Activated CD4-positive, alpha-beta T cell treated with anti-CD3 and anti-CD28 coated beads, Interleukin-2, amount 50 U/mL, for 4 hours (primary cell): Measurements from ENCODE around the gene OVOL1.

Experiments
- DNase-seq, 2 experiments: peaks; one replicate each; pipeline ENCODE4 v3.0.0-alpha.2; 2020

OVOL1 gene

DNA sequence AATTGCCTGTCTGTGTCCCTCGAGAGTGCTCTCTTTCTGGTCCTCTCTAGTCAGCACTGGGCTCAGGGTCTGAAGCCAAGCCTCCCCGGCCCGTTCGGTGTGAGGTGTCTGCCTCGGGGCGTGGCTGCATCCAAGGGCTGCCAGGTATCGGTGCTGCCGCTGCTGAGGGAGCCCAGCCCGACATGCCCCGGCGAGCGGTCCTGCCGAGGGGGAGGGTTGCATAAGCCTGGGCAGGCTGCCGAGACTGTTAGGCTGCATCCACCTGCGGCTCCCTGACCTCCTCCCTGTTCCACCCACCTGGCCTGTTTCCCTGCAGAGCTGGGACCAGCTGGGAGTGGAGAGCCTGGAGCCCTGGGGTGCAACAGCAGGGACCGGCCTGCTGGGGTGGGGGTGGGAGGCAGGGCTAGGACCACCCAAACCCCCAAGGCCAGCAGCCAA lies 6.3 kb downstream of the OVOL1 start:
- no peak for DNase-seq

GRCh38 chr11:65793625-65794400 lies 7.0 kb downstream of the OVOL1 start:
- DNase-seq: no peak

- no peak for DNase-seq
These were observed 8.0 kb downstream of the OVOL1 start for GRCh38 chr11:65794570-65795510.

GRCh38 chr11:65796726-65797601 lies 10.1 kb downstream of the OVOL1 start:
- DNase-seq: no peak

DNA sequence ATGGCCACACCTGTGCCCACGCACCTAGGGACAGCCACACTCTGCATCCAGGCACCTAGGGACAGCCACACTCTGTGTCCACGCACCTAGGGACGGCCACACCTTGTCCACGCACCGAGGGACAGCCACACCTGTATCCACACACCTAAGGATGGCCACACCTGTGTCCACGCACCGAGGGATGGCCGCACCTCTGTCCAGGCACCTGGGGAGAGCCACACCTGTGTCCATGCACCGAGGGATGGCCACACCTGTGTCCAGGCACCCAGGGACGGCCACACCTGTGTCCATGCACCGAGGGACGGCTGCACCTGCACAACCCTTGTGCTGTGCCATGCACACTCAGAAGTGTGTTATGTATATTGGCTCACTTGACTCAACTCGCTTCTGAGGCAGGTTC lies 10.8 kb downstream of the OVOL1 start:
- DNase-seq: no peak

GRCh38 chr11:65798882-65799281 lies 12.0 kb downstream of the OVOL1 start:
- no peak for DNase-seq

DNA sequence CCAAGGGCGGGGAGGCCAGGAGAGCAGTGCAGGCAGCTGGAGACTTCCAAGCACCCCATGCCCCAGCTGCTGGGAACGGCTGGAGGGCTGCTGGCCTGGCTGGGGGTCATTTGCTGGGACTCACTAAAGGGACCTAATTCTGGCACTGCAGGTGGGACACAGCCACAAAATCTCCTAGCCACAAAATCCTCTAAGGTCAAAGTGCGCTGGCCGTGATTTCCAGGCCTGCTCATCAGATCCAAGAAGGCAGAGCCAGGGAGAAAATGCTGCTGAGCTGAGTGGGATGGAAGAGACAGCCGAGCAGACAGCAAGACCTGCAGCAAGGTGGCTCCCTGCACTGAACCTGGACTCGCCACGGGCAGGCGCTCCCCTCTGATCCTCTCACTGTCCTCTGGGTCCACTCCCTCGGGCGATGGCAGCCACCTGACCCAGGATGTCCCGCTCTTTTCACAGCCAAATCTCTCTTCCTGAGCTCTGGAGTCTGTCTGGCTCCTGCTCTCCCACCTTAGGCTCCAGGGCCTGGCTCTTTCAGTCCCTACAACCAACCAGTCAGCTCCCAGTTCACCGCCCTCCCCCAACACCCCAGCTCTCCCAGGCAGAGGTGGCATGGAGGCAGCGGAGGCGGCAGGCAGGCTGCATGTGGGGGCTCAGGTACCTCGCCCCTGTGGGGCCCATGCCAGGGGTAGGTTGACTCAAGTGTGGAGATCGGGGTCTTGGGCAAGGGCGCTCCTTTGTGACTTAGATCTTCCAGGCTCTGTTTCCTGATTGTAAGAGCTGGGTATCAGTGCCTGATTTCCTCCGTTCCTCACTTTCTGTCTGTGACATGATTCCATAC lies 14.5 kb downstream of the OVOL1 start:
- DNase-seq: no peak

- DNase-seq: no peak
These were observed 16.0 kb downstream of the OVOL1 start for GRCh38 chr11:65802841-65803240.

- no peak for DNase-seq
These were observed 17.1 kb downstream of the OVOL1 start for GRCh38 chr11:65803797-65804492.

- DNase-seq: no peak
These were observed 20.1 kb downstream of the OVOL1 start for GRCh38 chr11:65806979-65807378.

GRCh38 chr11:65808744-65809341 lies 22.0 kb downstream of the OVOL1 start:
- DNase-seq: no peak

DNA sequence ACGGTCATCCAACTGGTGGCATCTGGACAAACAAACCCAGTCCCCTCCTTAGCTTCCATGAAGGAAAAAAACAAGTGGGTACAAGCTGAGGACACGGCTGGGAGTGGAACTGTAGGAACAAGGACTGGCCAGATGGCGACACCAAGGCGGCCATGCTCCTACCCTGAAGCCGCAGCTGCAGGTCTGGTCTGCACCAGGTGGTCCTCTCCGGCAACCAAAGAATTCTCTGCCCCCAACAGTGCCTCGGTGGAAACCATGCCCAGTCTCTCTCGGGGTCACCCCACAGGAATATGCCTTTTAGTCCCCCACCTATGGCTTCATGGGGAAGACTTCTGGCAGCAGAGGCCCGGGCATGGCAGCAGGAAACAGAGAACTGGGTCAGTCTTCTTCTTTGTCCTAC lies 22.6 kb downstream of the OVOL1 start:
- DNase-seq: no peak

- DNase-seq: no peak
These were observed 23.4 kb downstream of the OVOL1 start for GRCh38 chr11:65810046-65810868.

- DNase-seq: no peak
These were observed 25.1 kb downstream of the OVOL1 start for GRCh38 chr11:65811764-65812475.

GRCh38 chr11:65814131-65814985 lies 27.5 kb downstream of the OVOL1 start:
- DNase-seq: no peak

DNA sequence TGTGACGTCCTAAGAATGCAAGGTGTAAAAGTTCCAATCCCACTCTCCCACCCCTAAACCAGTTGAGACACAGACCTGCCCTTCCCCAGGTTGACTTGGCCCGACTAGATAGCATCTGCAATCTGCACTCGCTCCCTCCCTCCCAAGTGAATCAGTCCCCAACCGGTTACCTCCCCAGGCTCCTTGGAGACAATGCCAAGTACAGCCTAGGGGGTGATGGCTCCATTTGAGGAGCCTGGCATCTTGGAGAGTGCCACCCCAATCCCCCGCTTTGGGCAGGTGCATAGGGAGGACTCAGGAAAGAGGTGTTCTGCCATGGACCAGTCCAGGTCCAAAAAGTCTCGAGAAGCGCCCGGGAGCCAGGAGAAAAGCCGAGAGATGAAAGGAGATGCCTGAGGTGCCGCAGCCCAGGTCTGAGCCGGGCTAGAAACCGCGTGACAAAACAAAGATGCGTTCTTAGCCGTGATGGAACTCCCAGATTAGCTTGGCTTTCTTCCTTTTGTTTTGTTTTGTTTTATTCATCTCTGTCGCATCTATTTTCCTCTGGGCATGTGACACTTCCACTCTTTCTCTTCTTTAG lies 28.2 kb downstream of the OVOL1 start:
- no peak for DNase-seq

GRCh38 chr11:65816696-65817095 lies 29.8 kb downstream of the OVOL1 start:
- DNase-seq: no peak

DNA sequence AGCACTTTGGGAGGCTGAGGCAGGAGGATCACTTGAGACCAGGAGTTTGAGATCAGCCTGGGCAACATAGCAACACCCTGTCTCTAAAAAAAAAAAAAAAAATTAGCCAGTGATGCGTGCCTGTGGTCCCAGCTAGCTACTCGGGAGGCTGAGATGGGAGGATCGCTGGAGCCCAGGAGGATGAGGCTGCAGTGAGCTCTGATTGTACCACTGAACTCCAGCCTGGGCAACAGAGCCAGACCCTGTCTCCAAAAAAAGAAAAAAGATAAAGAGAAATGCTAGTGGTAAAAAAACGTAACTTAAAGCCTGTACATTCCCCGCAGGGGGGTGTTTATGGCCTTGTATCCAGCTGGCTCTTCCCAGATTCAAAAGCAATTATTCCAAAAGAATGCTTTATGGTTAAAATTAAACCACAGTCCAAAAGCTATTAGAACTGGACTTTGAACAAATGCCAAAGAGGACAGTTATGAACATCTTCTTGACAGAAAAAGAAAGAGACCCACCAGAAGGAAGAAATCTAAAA lies 30.5 kb downstream of the OVOL1 start:
- DNase-seq: no peak
